ENCODE data around the gene ADGRL3.

GRCh38 chr4:61395754-61396153 lies 195.6 kb downstream of the ADGRL3 start:
- TF ChIP-seq, protein P1, sequence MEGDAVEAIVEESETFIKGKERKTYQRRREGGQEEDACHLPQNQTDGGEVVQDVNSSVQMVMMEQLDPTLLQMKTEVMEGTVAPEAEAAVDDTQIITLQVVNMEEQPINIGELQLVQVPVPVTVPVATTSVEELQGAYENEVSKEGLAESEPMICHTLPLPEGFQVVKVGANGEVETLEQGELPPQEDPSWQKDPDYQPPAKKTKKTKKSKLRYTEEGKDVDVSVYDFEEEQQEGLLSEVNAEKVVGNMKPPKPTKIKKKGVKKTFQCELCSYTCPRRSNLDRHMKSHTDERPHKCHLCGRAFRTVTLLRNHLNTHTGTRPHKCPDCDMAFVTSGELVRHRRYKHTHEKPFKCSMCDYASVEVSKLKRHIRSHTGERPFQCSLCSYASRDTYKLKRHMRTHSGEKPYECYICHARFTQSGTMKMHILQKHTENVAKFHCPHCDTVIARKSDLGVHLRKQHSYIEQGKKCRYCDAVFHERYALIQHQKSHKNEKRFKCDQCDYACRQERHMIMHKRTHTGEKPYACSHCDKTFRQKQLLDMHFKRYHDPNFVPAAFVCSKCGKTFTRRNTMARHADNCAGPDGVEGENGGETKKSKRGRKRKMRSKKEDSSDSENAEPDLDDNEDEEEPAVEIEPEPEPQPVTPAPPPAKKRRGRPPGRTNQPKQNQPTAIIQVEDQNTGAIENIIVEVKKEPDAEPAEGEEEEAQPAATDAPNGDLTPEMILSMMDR (conservative IDR thresholded peaks at IDR 0.05; ENCODE audit: low read length): no peak
- TF ChIP-seq EZH2phosphoT487 (IDR thresholded peaks at IDR 0.05; ENCODE audit: borderline replicate concordance, low read depth, low read length): no peak

Data from OCI-LY7 (cell line).